ENCODE data around the gene GJD3. TPM values are rescaled to one million over a fixed set of nuclear protein-coding genes. Genes with fewer than 3 reads are reported as not detected.

The GJD3 gene
- total RNA-seq, 2 experiments from 2014 or later: not detected

DNA sequence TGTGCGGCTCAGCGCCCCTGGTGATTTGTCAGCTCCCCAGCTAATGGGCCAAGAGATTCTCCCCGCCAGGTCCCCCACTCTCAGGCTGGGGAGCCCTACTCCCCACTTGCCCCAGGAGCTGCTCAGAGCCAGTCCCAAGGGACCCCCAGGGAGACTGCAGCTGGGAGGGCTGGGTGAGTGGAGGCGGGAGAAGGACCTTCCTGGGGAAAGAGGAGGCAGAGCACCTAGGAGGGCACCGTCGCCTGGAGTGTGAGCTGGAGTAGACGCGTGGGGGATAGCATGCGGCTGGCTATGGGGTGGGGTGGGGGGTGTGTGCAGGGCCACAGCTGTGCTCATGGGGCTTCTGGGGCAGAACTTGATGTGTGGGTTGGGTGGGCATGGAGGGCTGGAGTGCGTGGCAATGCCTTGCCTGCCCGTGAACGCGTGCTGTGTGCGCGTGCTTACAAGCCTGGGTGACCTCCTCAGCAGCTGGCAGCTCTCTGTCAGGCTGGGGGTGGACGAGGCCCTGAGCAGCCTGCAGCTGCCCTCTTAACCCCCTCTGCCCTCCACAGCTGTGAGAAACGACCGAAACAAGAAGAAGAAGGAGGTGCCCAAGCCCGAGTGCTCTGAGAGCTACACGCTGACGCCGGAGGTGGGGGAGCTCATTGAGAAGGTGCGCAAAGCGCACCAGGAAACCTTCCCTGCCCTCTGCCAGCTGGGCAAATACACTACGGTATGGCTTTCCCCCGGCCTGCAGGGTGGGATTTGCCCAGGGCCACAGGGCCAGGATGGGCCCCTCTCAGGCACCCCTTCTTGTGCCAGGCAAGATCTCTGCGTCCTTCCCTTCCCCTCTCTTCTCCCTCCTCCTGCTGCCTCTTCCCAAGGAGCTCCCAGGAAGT is 12.9 kb downstream of the GJD3 start:
- intact Hi-C loops (cut with DNase I, micrococcal nuclease): no loop called here
- no peak for ATAC-seq (ENCODE audit: poor library complexity)
- H3K9me3 Mint-ChIP-seq: no peaks in the 10 kb centered on the region
- peak in 2 of 14 experiments; percentile 24 to 39 for DNase-seq
- no peak overlapping the region for H3K4me3 ChIP-seq (ENCODE audit: low read length)
- peaks cover 41% of the 10 kb centered on the region for H3K4me1 ChIP-seq (ENCODE audit: insufficient read depth, low read length)
- H3K27ac ChIP-seq (ENCODE audit: low read depth in 1 of 2, low read length in 2 of 2): no peak overlapping the region
- H3K4me1 Mint-ChIP-seq (ENCODE audit: low read depth): peaks cover 42% of the 10 kb centered on the region
- H3K27me3 ChIP-seq (ENCODE audit: control insufficient read depth in 1 of 2, insufficient read depth in 2 of 2, low read length in 2 of 2): no peaks in the 10 kb centered on the region
- TF ChIP-seq, protein P1, sequence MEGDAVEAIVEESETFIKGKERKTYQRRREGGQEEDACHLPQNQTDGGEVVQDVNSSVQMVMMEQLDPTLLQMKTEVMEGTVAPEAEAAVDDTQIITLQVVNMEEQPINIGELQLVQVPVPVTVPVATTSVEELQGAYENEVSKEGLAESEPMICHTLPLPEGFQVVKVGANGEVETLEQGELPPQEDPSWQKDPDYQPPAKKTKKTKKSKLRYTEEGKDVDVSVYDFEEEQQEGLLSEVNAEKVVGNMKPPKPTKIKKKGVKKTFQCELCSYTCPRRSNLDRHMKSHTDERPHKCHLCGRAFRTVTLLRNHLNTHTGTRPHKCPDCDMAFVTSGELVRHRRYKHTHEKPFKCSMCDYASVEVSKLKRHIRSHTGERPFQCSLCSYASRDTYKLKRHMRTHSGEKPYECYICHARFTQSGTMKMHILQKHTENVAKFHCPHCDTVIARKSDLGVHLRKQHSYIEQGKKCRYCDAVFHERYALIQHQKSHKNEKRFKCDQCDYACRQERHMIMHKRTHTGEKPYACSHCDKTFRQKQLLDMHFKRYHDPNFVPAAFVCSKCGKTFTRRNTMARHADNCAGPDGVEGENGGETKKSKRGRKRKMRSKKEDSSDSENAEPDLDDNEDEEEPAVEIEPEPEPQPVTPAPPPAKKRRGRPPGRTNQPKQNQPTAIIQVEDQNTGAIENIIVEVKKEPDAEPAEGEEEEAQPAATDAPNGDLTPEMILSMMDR (IDR thresholded peaks at IDR 0.05): no peak
- ChIA-PET POLR2A (interaction anchor here (1.1 to 3.6 kb wide), 4 partner anchors 29 to 47 kb away, joined by 3 to 19 read pairs (median 6); no protein-coding TSS in a partner anchor), CTCF (interaction anchor here (1.4 to 6.1 kb wide), 2 partner anchors 37 to 48 kb away, joined by 4 to 62 read pairs; no protein-coding TSS in a partner anchor)
- peaks cover 81% of the 10 kb centered on the region for H3K36me3 Mint-ChIP-seq (ENCODE audit: low read depth)
- H3K9me3 ChIP-seq (ENCODE audit: control insufficient read depth in 1 of 2, insufficient read depth in 1 of 2, low read length in 2 of 2): no peaks in the 10 kb centered on the region
- peak overlapping the region; percentile 15 for H3K4me3 Mint-ChIP-seq
- peak overlapping the region; percentile 57 for H3K27ac Mint-ChIP-seq
- H3K27me3 Mint-ChIP-seq: no peaks in the 10 kb centered on the region
- H3K36me3 ChIP-seq (ENCODE audit: insufficient read depth, low read length): peaks cover 81% of the 10 kb centered on the region

DNA sequence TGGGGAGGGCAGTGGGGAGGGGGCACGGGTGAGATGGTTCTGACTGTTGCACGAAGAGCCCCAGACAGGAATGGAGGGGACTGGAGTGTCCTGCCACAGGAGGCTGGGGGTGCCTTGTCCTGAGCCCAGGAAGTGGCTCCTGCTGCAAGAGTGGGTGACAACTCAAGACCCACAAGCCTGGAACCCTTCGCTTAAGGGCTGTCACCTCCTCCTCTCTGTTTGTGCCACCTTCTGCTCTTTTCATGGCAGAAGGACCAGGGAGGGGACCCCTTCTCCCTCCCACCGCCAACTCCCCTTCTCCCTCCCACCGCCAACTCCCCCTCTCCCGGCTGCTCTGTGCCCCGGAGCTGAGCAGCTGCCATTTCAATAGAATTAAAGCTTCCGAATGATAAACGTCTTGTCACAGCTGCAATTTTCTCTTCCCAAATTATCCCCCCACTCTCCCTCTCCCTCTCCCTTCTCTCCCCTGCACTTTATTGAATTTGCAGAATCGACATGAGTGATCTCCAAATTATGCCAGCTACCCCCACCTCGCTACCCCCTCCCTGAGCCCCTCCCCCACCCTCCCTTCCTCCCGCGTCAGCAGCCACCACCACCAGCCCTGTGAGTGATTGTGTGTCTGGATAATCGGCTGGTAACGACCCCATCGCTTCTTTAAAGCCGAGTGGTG is 13.7 kb downstream of the GJD3 start:
- ATAC-seq (ENCODE audit: poor library complexity) (no peak), DNase-seq (peak in 1 of 14 experiments; percentile 46)
- POLR2A ChIA-PET: interaction anchor here (1.1 to 1.8 kb wide), 3 partner anchors 33 to 47 kb away, joined by 3 to 7 read pairs (median 4); no protein-coding TSS in a partner anchor
- Mint-ChIP-seq H3K36me3 (ENCODE audit: low read depth) (peaks cover 81% of the 10 kb centered on the region), H3K27ac (no peak overlapping the region), H3K9me3 (no peaks in the 10 kb centered on the region), H3K4me1 (ENCODE audit: low read depth) (peaks cover 50% of the 10 kb centered on the region), H3K27me3 (no peaks in the 10 kb centered on the region), H3K4me3 (no peak overlapping the region)
- H3K4me3 ChIP-seq (ENCODE audit: low read length): no peak overlapping the region
- H3K36me3 ChIP-seq (ENCODE audit: insufficient read depth, low read length): peaks cover 74% of the 10 kb centered on the region
- H3K9me3 ChIP-seq (ENCODE audit: control insufficient read depth in 1 of 2, insufficient read depth in 1 of 2, low read length in 2 of 2): no peaks in the 10 kb centered on the region
- intact Hi-C loops (cut with DNase I, micrococcal nuclease): no loop called here
- H3K27me3 ChIP-seq (ENCODE audit: control insufficient read depth in 1 of 2, insufficient read depth in 2 of 2, low read length in 2 of 2): no peaks in the 10 kb centered on the region
- H3K27ac ChIP-seq (ENCODE audit: low read depth in 1 of 2, low read length in 2 of 2): no peak overlapping the region
- H3K4me1 ChIP-seq (ENCODE audit: insufficient read depth, low read length): peaks cover 48% of the 10 kb centered on the region
- CTCF ChIA-PET: interaction anchor here (6.1 kb wide), 1 partner anchor 47 kb away, joined by 62 read pairs; no protein-coding TSS in a partner anchor
- TF ChIP-seq, protein P1 (IDR thresholded peaks at IDR 0.05): no peak

DNA sequence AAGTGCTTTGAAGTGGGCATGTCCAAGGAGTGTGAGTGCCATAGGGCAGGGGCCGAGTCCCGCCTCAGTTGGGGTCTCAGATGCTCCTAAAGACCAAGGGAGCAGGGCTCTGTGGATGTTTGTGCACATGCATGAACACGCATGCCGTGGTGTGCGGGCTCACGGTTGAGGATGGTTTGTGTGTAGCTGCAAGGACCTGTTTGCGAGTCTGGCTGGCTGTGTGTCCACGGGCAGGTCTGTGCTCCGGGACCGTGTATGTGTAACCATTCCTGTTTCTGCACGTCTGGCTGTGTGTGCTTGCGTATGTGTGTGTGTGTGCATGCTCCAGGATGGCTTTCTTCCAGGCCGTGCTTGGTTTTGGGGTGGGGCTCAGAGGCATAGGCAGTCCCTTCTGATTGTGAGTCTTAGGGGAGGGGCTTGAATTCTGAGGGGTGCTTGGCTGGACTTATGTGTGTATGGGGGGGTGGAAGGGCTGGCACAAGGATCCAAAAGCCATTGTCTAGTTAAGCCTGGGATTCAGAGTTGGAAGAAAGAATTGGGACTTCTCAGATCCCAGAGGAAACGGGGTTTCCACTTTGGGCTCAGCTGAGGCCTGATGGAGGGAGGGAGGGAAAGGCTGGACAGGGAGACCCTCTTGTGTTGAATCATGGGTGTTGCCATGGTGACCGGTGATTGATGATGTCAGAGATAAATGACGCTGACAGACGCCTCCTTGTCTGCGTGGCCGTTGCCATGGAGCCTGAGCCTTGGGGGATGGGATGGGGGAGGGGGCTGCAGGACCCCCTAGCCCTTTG is 14.4 kb downstream of the GJD3 start:
- H3K4me1 ChIP-seq (ENCODE audit: insufficient read depth, low read length): peaks cover 52% of the 10 kb centered on the region
- CTCF ChIA-PET: no interaction called here
- H3K27ac Mint-ChIP-seq: peak overlapping the region; percentile 93
- no peak for ATAC-seq (ENCODE audit: poor library complexity)
- no peaks in the 10 kb centered on the region for H3K27me3 ChIP-seq (ENCODE audit: control insufficient read depth in 1 of 2, insufficient read depth in 2 of 2, low read length in 2 of 2)
- peaks cover 57% of the 10 kb centered on the region for H3K4me1 Mint-ChIP-seq (ENCODE audit: low read depth)
- POLR2A ChIA-PET: no interaction called here
- H3K9me3 ChIP-seq (ENCODE audit: control insufficient read depth in 1 of 2, insufficient read depth in 1 of 2, low read length in 2 of 2): no peaks in the 10 kb centered on the region
- H3K4me3 Mint-ChIP-seq: peak overlapping the region; percentile 38
- H3K4me3 ChIP-seq (ENCODE audit: low read length): no peak overlapping the region
- H3K9me3 Mint-ChIP-seq: no peaks in the 10 kb centered on the region
- peak in 2 of 14 experiments; percentile 16 to 32 for DNase-seq
- intact Hi-C loops (cut with DNase I, micrococcal nuclease): no loop called here
- no peak overlapping the region for H3K27ac ChIP-seq (ENCODE audit: low read depth in 1 of 2, low read length in 2 of 2)
- TF ChIP-seq, protein P1 (IDR thresholded peaks at IDR 0.05): no peak
- no peaks in the 10 kb centered on the region for H3K27me3 Mint-ChIP-seq
- peaks cover 67% of the 10 kb centered on the region for H3K36me3 ChIP-seq (ENCODE audit: insufficient read depth, low read length)
- peaks cover 74% of the 10 kb centered on the region for H3K36me3 Mint-ChIP-seq (ENCODE audit: low read depth)

All from CD4-positive, alpha-beta T cell (primary cell).